Neural cell (in vitro differentiated cells): ENCODE results near the gene IFI27. TPM values are rescaled to one million over a fixed set of nuclear protein-coding genes. Genes with fewer than 3 reads are reported as not detected.

Experiments
- H2AFZ ChIP-seq: fragments of 200-600, 300-800 bp; sonication (generic), shearing (Covaris generic); 2 replicates; pipeline ENCODE4 v1.6.0; 2014; ENCODE audit warnings: low read depth, mild to moderate bottlenecking, antibody characterized with exemption, low read length, moderate library complexity
- H3F3A ChIP-seq: fragments of 200-600 bp; shearing (Covaris generic); 2 replicates; pipeline ENCODE4 v1.6.1; 2016; ENCODE audit warnings: mild to moderate bottlenecking, moderate library complexity, mixed read lengths, antibody characterized with exemption, low read length; ENCODE audit not compliant: insufficient read depth, poor library complexity, severe bottlenecking
- H3K27ac ChIP-seq: fragments of 200-600, 300-800 bp; sonication (generic), shearing (Covaris generic); 2 replicates; pipeline ENCODE4 v1.5.1; 2014; ENCODE audit warnings: mild to moderate bottlenecking, low read length, moderate library complexity
- H3K27me3 ChIP-seq: fragments of 300-800, 200-600 bp; sonication (generic), shearing (Covaris generic); 2 replicates; pipeline ENCODE4 v1.6.0; 2014; ENCODE audit warnings: mild to moderate bottlenecking, low read depth, low read length, moderate library complexity; ENCODE audit not compliant: insufficient read depth
- H3K36me3 ChIP-seq: fragments of 300-800, 200-600 bp; sonication (generic), shearing (Covaris generic); 2 replicates; pipeline ENCODE4 v1.5.1; 2014; ENCODE audit warnings: mild to moderate bottlenecking, antibody characterized with exemption, low read length, moderate library complexity; ENCODE audit not compliant: insufficient read depth
- H3K4me2 ChIP-seq: fragments of 300-800, 200-600 bp; sonication (generic), shearing (Covaris generic); 2 replicates; pipeline ENCODE4 v1.6.0; 2014; ENCODE audit warnings: mild to moderate bottlenecking, low read length
- H3K4me3 ChIP-seq: fragments of 300-800, 200-600 bp; sonication (generic), shearing (Covaris generic); 2 replicates; pipeline ENCODE4 v1.5.1; 2014; ENCODE audit warnings: mild to moderate bottlenecking, low read length, moderate library complexity
- H3K79me2 ChIP-seq: fragments of 200-600 bp; shearing (Covaris generic); replicated peaks from 2 replicates; pipeline ENCODE4 v1.6.0; 2014; ENCODE audit warnings: mild to moderate bottlenecking, low read length, moderate library complexity; ENCODE audit not compliant: insufficient read depth
- H3K9ac ChIP-seq: fragments of 300-800, 200-600 bp; sonication (generic), shearing (Covaris generic); 2 replicates; pipeline ENCODE4 v1.6.1; 2016; ENCODE audit warnings: mild to moderate bottlenecking, low read length, mixed read lengths
- H3K9me2 ChIP-seq: fragments of 200-600 bp; shearing (Covaris generic); 2 replicates; pipeline ENCODE4 v1.6.1; 2016; ENCODE audit warnings: mild to moderate bottlenecking, low read length, mixed read lengths; ENCODE audit not compliant: insufficient read depth
- H3K9me3 ChIP-seq: fragments of 200-600, 300-800 bp; sonication (generic), shearing (Covaris generic); 2 replicates; pipeline ENCODE4 v1.6.1; 2016; ENCODE audit warnings: mild to moderate bottlenecking, mixed run types, low read length, moderate library complexity, mixed read lengths
- H4K20me1 ChIP-seq: fragments of 200-600 bp; shearing (Covaris generic); 2 replicates; pipeline ENCODE4 v1.6.1; 2016; ENCODE audit warnings: mild to moderate bottlenecking, mixed run types; ENCODE audit not compliant: insufficient read depth
- EP300 ChIP-seq: fragments of 450-650 bp; conservative IDR thresholded peaks from 2 replicates; pipeline ENCODE4 v1.6.1; 2014; ENCODE audit warnings: antibody characterized with exemption, mild to moderate bottlenecking, moderate library complexity; ENCODE audit not compliant: poor library complexity, severe bottlenecking
- EZH2 ChIP-seq: fragments of 200-600, 300-800 bp; shearing (Covaris generic), sonication (generic); IDR thresholded peaks from 2 replicates; pipeline ENCODE4 v1.6.1; 2014; ENCODE audit warnings: antibody characterized with exemption, low read length, borderline replicate concordance, mild to moderate bottlenecking; ENCODE audit not compliant: insufficient read depth, poor library complexity, severe bottlenecking
- MXI1 ChIP-seq: fragments of 450-650 bp; conservative IDR thresholded peaks from 2 replicates; pipeline ENCODE4 v1.6.1; 2014; ENCODE audit warnings: antibody characterized with exemption, mild to moderate bottlenecking; ENCODE audit not compliant: poor library complexity, severe bottlenecking
- POLR2AphosphoS5 ChIP-seq: IDR thresholded peaks from 2 replicates; pipeline ENCODE4 v1.6.1; 2012
- RAD21 ChIP-seq: fragments of 450-650 bp; conservative IDR thresholded peaks from 2 replicates; pipeline ENCODE4 v1.6.1; 2014; ENCODE audit warnings: antibody characterized with exemption, mild to moderate bottlenecking, moderate library complexity
- SMC3 ChIP-seq: fragments of 450-650 bp; conservative IDR thresholded peaks from 2 replicates; pipeline ENCODE4 v1.6.1; 2014; ENCODE audit warnings: antibody characterized with exemption, mild to moderate bottlenecking, moderate library complexity; ENCODE audit not compliant: poor library complexity
- TAF1 ChIP-seq: IDR thresholded peaks from 2 replicates; pipeline ENCODE4 v1.6.1; 2012; ENCODE audit warnings: low read depth
- polyA plus RNA-seq: library from polyadenylated mRNA; depleted of rRNA; stranded (reverse); fragments of >200 nt; gene quantifications from 2 replicates; pipeline ENCODE4 v1.2.3, GENCODE V29; 2014
- TF ChIP-seq, protein P1 (sequence below): IDR thresholded peaks from 2 replicates; pipeline ENCODE4 v1.6.1; 2012; ENCODE audit warnings: borderline replicate concordance
- TF ChIP-seq, protein P2 (sequence below): fragments of 450-650 bp; IDR thresholded peaks from 2 replicates; pipeline ENCODE4 v1.5.1; 2014; ENCODE audit warnings: antibody characterized with exemption, mild to moderate bottlenecking, moderate library complexity; ENCODE audit not compliant: poor library complexity, severe bottlenecking

Gene IFI27
- polyA plus RNA-seq, 1 donor from 2014 or later = 2.2 TPM

DNA sequence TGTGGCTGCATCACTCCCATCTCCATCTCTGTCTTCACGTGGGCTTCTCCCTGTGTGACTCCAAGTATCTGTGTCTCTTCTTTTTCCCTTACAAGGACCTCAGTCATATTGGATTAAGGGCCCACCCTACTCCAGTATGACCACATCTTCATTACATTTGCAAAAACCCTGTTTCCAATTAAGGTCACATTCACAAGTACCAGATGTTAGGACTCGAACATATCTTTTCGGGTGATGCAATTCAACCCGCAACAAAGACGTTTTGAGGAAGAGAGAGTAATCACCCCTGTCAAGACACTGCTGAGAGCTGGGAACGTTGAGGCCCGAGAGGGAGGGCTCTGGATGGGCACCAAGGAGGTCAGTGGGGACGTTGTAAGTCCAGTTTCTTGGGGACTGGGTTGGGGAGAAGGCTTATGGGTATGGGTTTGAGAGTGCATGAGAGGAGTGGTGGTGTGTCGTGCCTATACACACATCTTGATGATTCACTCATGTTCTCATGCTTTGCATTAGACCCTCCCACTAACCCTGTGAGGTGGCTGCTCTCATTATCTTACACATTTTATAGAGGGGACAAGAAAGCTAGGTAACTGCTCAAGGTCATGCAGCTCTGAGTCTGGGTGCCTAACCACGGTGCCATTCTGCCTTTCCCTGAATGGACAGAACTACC is 12.1 kb upstream of the IFI27 start:
- Histone ChIP-seq H3K27ac (no peak overlapping the region), H3K27me3 (no peaks in the 10 kb centered on the region), H3K9me3 (no peaks in the 10 kb centered on the region), H3K9me2 (no peaks in the 10 kb centered on the region), H4K20me1 (no peaks in the 10 kb centered on the region), H3K4me2 (no peak overlapping the region), H3K79me2 (no peaks in the 10 kb centered on the region), H3K9ac (no peak overlapping the region), H3K36me3 (no peaks in the 10 kb centered on the region), H2AFZ (no peak overlapping the region), H3K4me3 (no peak overlapping the region), H3F3A (no peaks in the 10 kb centered on the region)
- TF ChIP-seq, protein P1, sequence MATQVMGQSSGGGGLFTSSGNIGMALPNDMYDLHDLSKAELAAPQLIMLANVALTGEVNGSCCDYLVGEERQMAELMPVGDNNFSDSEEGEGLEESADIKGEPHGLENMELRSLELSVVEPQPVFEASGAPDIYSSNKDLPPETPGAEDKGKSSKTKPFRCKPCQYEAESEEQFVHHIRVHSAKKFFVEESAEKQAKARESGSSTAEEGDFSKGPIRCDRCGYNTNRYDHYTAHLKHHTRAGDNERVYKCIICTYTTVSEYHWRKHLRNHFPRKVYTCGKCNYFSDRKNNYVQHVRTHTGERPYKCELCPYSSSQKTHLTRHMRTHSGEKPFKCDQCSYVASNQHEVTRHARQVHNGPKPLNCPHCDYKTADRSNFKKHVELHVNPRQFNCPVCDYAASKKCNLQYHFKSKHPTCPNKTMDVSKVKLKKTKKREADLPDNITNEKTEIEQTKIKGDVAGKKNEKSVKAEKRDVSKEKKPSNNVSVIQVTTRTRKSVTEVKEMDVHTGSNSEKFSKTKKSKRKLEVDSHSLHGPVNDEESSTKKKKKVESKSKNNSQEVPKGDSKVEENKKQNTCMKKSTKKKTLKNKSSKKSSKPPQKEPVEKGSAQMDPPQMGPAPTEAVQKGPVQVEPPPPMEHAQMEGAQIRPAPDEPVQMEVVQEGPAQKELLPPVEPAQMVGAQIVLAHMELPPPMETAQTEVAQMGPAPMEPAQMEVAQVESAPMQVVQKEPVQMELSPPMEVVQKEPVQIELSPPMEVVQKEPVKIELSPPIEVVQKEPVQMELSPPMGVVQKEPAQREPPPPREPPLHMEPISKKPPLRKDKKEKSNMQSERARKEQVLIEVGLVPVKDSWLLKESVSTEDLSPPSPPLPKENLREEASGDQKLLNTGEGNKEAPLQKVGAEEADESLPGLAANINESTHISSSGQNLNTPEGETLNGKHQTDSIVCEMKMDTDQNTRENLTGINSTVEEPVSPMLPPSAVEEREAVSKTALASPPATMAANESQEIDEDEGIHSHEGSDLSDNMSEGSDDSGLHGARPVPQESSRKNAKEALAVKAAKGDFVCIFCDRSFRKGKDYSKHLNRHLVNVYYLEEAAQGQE = no peak
- TF ChIP-seq EP300 = no peak
- TF ChIP-seq, protein P2, sequence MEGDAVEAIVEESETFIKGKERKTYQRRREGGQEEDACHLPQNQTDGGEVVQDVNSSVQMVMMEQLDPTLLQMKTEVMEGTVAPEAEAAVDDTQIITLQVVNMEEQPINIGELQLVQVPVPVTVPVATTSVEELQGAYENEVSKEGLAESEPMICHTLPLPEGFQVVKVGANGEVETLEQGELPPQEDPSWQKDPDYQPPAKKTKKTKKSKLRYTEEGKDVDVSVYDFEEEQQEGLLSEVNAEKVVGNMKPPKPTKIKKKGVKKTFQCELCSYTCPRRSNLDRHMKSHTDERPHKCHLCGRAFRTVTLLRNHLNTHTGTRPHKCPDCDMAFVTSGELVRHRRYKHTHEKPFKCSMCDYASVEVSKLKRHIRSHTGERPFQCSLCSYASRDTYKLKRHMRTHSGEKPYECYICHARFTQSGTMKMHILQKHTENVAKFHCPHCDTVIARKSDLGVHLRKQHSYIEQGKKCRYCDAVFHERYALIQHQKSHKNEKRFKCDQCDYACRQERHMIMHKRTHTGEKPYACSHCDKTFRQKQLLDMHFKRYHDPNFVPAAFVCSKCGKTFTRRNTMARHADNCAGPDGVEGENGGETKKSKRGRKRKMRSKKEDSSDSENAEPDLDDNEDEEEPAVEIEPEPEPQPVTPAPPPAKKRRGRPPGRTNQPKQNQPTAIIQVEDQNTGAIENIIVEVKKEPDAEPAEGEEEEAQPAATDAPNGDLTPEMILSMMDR = no peak
- no peak for TF ChIP-seq POLR2AphosphoS5
- TF ChIP-seq MXI1 = no peak

GRCh38 chr14:94099006-94099405 is 11.5 kb upstream of the IFI27 start:
- Histone ChIP-seq H3K36me3 (no peaks in the 10 kb centered on the region), H3K27ac (no peak overlapping the region), H3K79me2 (no peaks in the 10 kb centered on the region), H2AFZ (no peak overlapping the region), H3K9me2 (no peaks in the 10 kb centered on the region), H3K27me3 (no peaks in the 10 kb centered on the region), H3F3A (no peaks in the 10 kb centered on the region), H4K20me1 (no peaks in the 10 kb centered on the region), H3K4me3 (no peak overlapping the region), H3K9me3 (no peaks in the 10 kb centered on the region), H3K9ac (no peak overlapping the region), H3K4me2 (no peak overlapping the region)
- TF ChIP-seq TAF1 (no peak), POLR2AphosphoS5 (no peak), SMC3 (no peak), EP300 (no peak), EZH2 (no peak), MXI1 (no peak), RAD21 (no peak)
- TF ChIP-seq, protein P2 = no peak
- TF ChIP-seq, protein P1 = no peak
